HL-60 (cell line): Measurements from ENCODE around the gene PRLR.

Source experiments
- DNase-seq, 2 experiments: peaks; one replicate each; pipeline ENCODE4 v3.0.0-alpha.2; 2010 to 2020; ENCODE audit warnings: low read depth in 1 of 2, low spot score in 1 of 2
- H3K27ac ChIP-seq: fragments of 250-450 bp; sonication (Bioruptor Pico); replicated peaks from 2 replicates; pipeline ENCODE4 v1.5.1; 2020; ENCODE audit warnings: mild to moderate bottlenecking, moderate library complexity
- H3K27me3 ChIP-seq: fragments of 250-450 bp; sonication (Bioruptor Pico); 2 replicates; pipeline ENCODE4 v1.5.1; 2021; ENCODE audit warnings: mild to moderate bottlenecking, moderate library complexity; ENCODE audit not compliant: insufficient read depth, poor library complexity, severe bottlenecking
- H3K4me3 ChIP-seq: replicated peaks from 2 replicates; pipeline ENCODE4 v1.5.1; 2011; ENCODE audit warnings: mild to moderate bottlenecking, control low read depth, low read length; ENCODE audit not compliant: insufficient read depth
- CTCF ChIP-seq: IDR thresholded peaks from one replicate; pipeline ENCODE4 v1.5.1; 2011; ENCODE audit warnings: low read length, control low read depth, inconsistent platforms; ENCODE audit not compliant: insufficient read depth
- GABPA ChIP-seq: IDR thresholded peaks from 2 replicates; pipeline ENCODE4 v1.6.1; 2012; ENCODE audit warnings: low read depth
- POLR2AphosphoS5 ChIP-seq: IDR thresholded peaks from 2 replicates; pipeline ENCODE4 v1.6.1; 2012; ENCODE audit warnings: low read depth
- REST ChIP-seq: IDR thresholded peaks from 2 replicates; pipeline ENCODE4 v1.6.1; 2012; ENCODE audit warnings: low read depth; ENCODE audit not compliant: insufficient replicate concordance
- SPI1 ChIP-seq: IDR thresholded peaks from 2 replicates; pipeline ENCODE4 v1.6.1; 2012; ENCODE audit warnings: low read depth, mild to moderate bottlenecking, borderline replicate concordance

PRLR gene

GRCh38 chr5:35242702-35243258 is 12.5 kb upstream of the PRLR start:
- Histone ChIP-seq H3K27me3 (no peaks in the 10 kb centered on the region), H3K4me3 (no peak overlapping the region), H3K27ac (no peak overlapping the region)
- DNase-seq: no peak
- TF ChIP-seq CTCF (no peak), POLR2AphosphoS5 (no peak)

- no peak for TF ChIP-seq REST
- no peak for TF ChIP-seq SPI1
- TF ChIP-seq POLR2AphosphoS5: no peak
- no peak for TF ChIP-seq CTCF
- TF ChIP-seq GABPA: no peak
- no peaks in the 10 kb centered on the region for H3K27me3 ChIP-seq
- no peak for DNase-seq
- H3K27ac ChIP-seq: no peak overlapping the region
- no peak overlapping the region for H3K4me3 ChIP-seq
These were observed 10.6 kb upstream of the PRLR start for GRCh38 chr5:35240892-35241291.

- TF ChIP-seq SPI1 (no peak), REST (no peak), CTCF (no peak), POLR2AphosphoS5 (no peak), GABPA (no peak)
- DNase-seq: no peak
- Histone ChIP-seq H3K27me3 (no peaks in the 10 kb centered on the region), H3K4me3 (no peak overlapping the region), H3K27ac (no peak overlapping the region)
These were observed 9.8 kb upstream of the PRLR start for GRCh38 chr5:35239911-35240610.
